ENCODE results near the gene POC1A. TPM values are rescaled to one million over a fixed set of nuclear protein-coding genes. Genes with fewer than 3 reads are reported as not detected.

Gene POC1A
- total and polyA plus RNA-seq, 9 of the 15 experiments (the other 6 are each of a cell fraction or from before 2014, with no cell fraction given) = 7.2 to 17.5 (median 12.1) TPM

GRCh38 chr3:52128118-52128683 lies 26.0 kb downstream of the POC1A start (continued):
- TF ChIP-seq REST (IDR thresholded peaks at IDR 0.05; ENCODE audit: borderline replicate concordance) (peak; percentile 19; the same call in 1 of the 2 replicates), REST (CRISPR knock-in tag; IDR thresholded peaks at IDR 0.05; ENCODE audit: low read depth) (no peak), CEBPB (tag; IDR thresholded peaks at IDR 0.05) (no peak), DPF2 (IDR thresholded peaks at IDR 0.05) (peak; percentile 82), ZNF395 (CRISPR knock-in tag; IDR thresholded peaks at IDR 0.05) (no peak), NFE2 (IDR thresholded peaks at IDR 0.05; ENCODE audit: low read depth) (peak; percentile 33; the same call in 1 of the 2 replicates), CSDE1 (IDR thresholded peaks at IDR 0.05) (no peak), SRSF7 (optimal IDR thresholded peaks at IDR 0.05; ENCODE audit: low read depth, low read length) (no peak), ZBTB11 (CRISPR knock-in tag; IDR thresholded peaks at IDR 0.05) (0 out of 6 replicates have a peak, but pooled peaks of 1 of the 3 experiments have one; percentile 26), MCM3 (IDR thresholded peaks at IDR 0.05) (no peak), KLF10 (CRISPR knock-in tag; IDR thresholded peaks at IDR 0.05) (no peak), POLR2B (IDR thresholded peaks at IDR 0.05; ENCODE audit: low read depth, partially characterized antibody) (no peak), THAP12 (CRISPR knock-in tag; IDR thresholded peaks at IDR 0.05) (no peak)

Data from K562 (cell line).